HepG2 (cell line): ENCODE measurements around the gene COL4A6. TPM values are rescaled to one million over a fixed set of nuclear protein-coding genes. Genes with fewer than 3 reads are reported as not detected.

Experiments
- ATAC-seq: fragments of 200-7000 bp; cut with Tn5 transposase; 3 replicates; pipeline ENCODE4 v1.9.1; 2020; ENCODE audit warnings: mild to moderate bottlenecking, moderate library complexity
- BruUV-seq: library from RNA; stranded (reverse); fragments of 400-500 nt; replicated peaks from 2 replicates; lab custom pipeline; 2021; lab: Mats Ljungman, UMichigan
- CTCF ChIA-PET: fragments of 300-600 bp; formaldehyde crosslinking; extraction: SDS; loops from one replicate; lab custom pipeline; 2021; ENCODE audit warnings: low total read pairs, inconsistent platforms, low intra/inter-chr PET ratio; lab: Yijun Ruan, JAX
- POLR2A ChIA-PET: fragments of 350-600 bp; sonication (Branson Sonifier 250); formaldehyde crosslinking; loops from one replicate; lab custom pipeline; 2020; ENCODE audit warnings: antibody characterized with exemption, inconsistent platforms; lab: Yijun Ruan, JAX
- DNase-seq: peaks from one replicate; pipeline ENCODE4 v3.0.0-alpha.2; 2015; ENCODE audit warnings: low spot score
- FAIRE-seq: peaks from 3 replicates; lab custom pipeline; 2011; peaks lifted over from hg19 to GRCh38; lab: Jason Lieb, UNC
- H2AFZ ChIP-seq: one replicate; pipeline ENCODE4 v1.6.1; 2011; ENCODE audit warnings: low read length, inconsistent platforms
- H3K27ac ChIP-seq: fragments of 300-600 bp; 3 replicates; pipeline ENCODE4 v1.8.0; 2011; ENCODE audit warnings: mixed run types, mild to moderate bottlenecking, mixed read lengths, low read length, inconsistent platforms; ENCODE audit not compliant: insufficient read depth; ENCODE audit errors: extremely low read length
- H3K27me3 ChIP-seq, 2 experiments: fragments of 200-600 bp in 1 of 2; 2 replicates in 1 of 2; 3 replicates in 1 of 2; pipeline versions ENCODE4 v1.6.0 to v1.8.0; 2011; ENCODE audit warnings: low read length in 2 of 2, mild to moderate bottlenecking in 2 of 2, moderate library complexity in 2 of 2, inconsistent platforms in 1 of 2; ENCODE audit not compliant: insufficient read depth in 2 of 2, control insufficient read depth in 1 of 2
- H3K36me3 ChIP-seq, 2 experiments: fragments of 200-600 bp in 1 of 2; replicated peaks in 1 of 2; 2 replicates in 1 of 2; 3 replicates in 1 of 2; pipeline versions ENCODE4 v1.5.1 to v1.8.0; 2011; ENCODE audit warnings: low read length in 2 of 2, inconsistent platforms in 1 of 2; ENCODE audit not compliant: insufficient read depth in 2 of 2, control insufficient read depth in 1 of 2
- H3K4me1 ChIP-seq: 2 replicates; pipeline ENCODE4 v1.5.1; 2012; ENCODE audit warnings: low read length, inconsistent platforms; ENCODE audit not compliant: insufficient read depth
- H3K4me2 ChIP-seq: 2 replicates; pipeline ENCODE4 v1.6.0; 2011; ENCODE audit warnings: low read depth, low read length, inconsistent platforms
- H3K4me3 ChIP-seq, 3 experiments: fragments of 200-600 bp in 1 of 3; sonication (generic), shearing (Covaris generic) in 1 of 3; replicated peaks in 1 of 3; 2 replicates each; pipeline ENCODE4 v1.5.1; 2011 to 2016; ENCODE audit warnings: low read length in 3 of 3, inconsistent platforms in 2 of 3, low read depth in 2 of 3, mild to moderate bottlenecking in 2 of 3, control low read depth in 1 of 3, mixed read lengths in 1 of 3; ENCODE audit not compliant: insufficient read depth in 1 of 3
- H3K79me2 ChIP-seq: one replicate; pipeline ENCODE4 v1.6.1; 2011; ENCODE audit warnings: low read length, inconsistent platforms; ENCODE audit not compliant: insufficient read depth
- H3K9ac ChIP-seq: 2 replicates; pipeline ENCODE4 v1.6.0; 2011; ENCODE audit warnings: mild to moderate bottlenecking, low read depth, low read length, inconsistent platforms; ENCODE audit not compliant: insufficient read depth
- H3K9me3 ChIP-seq: 2 replicates; pipeline ENCODE4 v1.5.1; 2012; ENCODE audit warnings: mild to moderate bottlenecking, low read length
- H4K20me1 ChIP-seq: 2 replicates; pipeline ENCODE4 v1.6.0; 2011; ENCODE audit warnings: inconsistent platforms, mild to moderate bottlenecking, low read length, moderate library complexity; ENCODE audit not compliant: insufficient read depth
- JUND ChIP-seq: sonication (generic); formaldehyde crosslinking; IDR thresholded peaks from 2 replicates; pipeline ENCODE4 v1.8.0; 2022; ENCODE audit warnings: mild to moderate bottlenecking, missing genetic modification reagents
- ZFAT ChIP-seq: sonication (generic); formaldehyde crosslinking; conservative IDR thresholded peaks from 2 replicates; pipeline ENCODE4 v1.8.1; 2023; ENCODE audit warnings: missing genetic modification reagents, inconsistent platforms
- WGBS: methylation state at CpG from one replicate; pipeline ENCODE4 v1.1.6; 2017; ENCODE audit warnings: low lambda C conversion rate; 5-methylcytosine and 5-hydroxymethylcytosine counted together
- in situ Hi-C: cut with HindIII; loops from 2 replicates; pipeline ENCODE4 v1.10.0; 2017; ENCODE audit warnings: low pct_unique_long_range_greater_than_20kb; ENCODE audit not compliant: extremely low pct_ligation_motif_present
- intact Hi-C: fragments of 100-400 bp; cut with micrococcal nuclease; formaldehyde crosslinking; loops from one replicate; pipeline ENCODE4 v1.10.0; 2022; ENCODE audit not compliant: unreplicated experiment
- polyA plus RNA-seq, 8 experiments: library from polyadenylated mRNA; depleted of rRNA in 3 of 8; stranded (reverse) in 7 of 8; unstranded in 1 of 8; fragments of >200 nt; fragmentation: Illumina TruSeq in 4 of 8; extraction: Trizol in 4 of 8; gene quantifications; 2 replicates each; pipeline versions ENCODE4 v1.2.1 to v1.2.3, GENCODE V29; 2011 to 2016; ENCODE audit warnings: low read depth in 4 of 8, missing spikeins in 1 of 8, mixed read lengths in 1 of 8; ENCODE audit not compliant: insufficient read depth in 1 of 8
- total RNA-seq, 5 experiments: library from RNA; depleted of rRNA; stranded (reverse); fragments of >200 nt; fragmentation: Illumina TruSeq; extraction: Trizol; gene quantifications; 2 replicates each; pipeline ENCODE4 v1.2.3, GENCODE V29; 2016; ENCODE audit warnings: low read depth in 1 of 5
- TF ChIP-seq, protein P1 (sequence below): sonication (generic); formaldehyde crosslinking; IDR thresholded peaks from 2 replicates; pipeline ENCODE4 v1.5.0; 2020; ENCODE audit warnings: mild to moderate bottlenecking, missing genetic modification reagents, borderline replicate concordance

Gene COL4A6
- total and polyA plus RNA-seq, 2 of the 13 experiments (the other 11 are each of a cell fraction or from before 2014, with no cell fraction given) = 4.5 to 8.2 TPM

- FAIRE-seq (no peak), ATAC-seq (no peak), DNase-seq (no peak)
- CTCF ChIA-PET = no interaction called here
- Histone ChIP-seq H3K9ac (no peak overlapping the region), H3K4me2 (peak overlapping the region; percentile 23; the same call in 1 of the 2 replicates), H3K9me3 (no peaks in the 10 kb centered on the region), H4K20me1 (no peaks in the 10 kb centered on the region), H3K4me3 (no peak overlapping the region), H2AFZ (no peak overlapping the region), H3K27ac (no peak overlapping the region), H3K27me3 (no peaks in the 10 kb centered on the region; a peak in 1 of 5 replicates), H3K79me2 (peaks cover 21% of the 10 kb centered on the region), H3K4me1 (peaks cover 21% of the 10 kb centered on the region; the same call in 1 of the 2 replicates), H3K36me3 (no peaks in the 10 kb centered on the region)
- POLR2A ChIA-PET = no interaction called here
- TF ChIP-seq, protein P1, sequence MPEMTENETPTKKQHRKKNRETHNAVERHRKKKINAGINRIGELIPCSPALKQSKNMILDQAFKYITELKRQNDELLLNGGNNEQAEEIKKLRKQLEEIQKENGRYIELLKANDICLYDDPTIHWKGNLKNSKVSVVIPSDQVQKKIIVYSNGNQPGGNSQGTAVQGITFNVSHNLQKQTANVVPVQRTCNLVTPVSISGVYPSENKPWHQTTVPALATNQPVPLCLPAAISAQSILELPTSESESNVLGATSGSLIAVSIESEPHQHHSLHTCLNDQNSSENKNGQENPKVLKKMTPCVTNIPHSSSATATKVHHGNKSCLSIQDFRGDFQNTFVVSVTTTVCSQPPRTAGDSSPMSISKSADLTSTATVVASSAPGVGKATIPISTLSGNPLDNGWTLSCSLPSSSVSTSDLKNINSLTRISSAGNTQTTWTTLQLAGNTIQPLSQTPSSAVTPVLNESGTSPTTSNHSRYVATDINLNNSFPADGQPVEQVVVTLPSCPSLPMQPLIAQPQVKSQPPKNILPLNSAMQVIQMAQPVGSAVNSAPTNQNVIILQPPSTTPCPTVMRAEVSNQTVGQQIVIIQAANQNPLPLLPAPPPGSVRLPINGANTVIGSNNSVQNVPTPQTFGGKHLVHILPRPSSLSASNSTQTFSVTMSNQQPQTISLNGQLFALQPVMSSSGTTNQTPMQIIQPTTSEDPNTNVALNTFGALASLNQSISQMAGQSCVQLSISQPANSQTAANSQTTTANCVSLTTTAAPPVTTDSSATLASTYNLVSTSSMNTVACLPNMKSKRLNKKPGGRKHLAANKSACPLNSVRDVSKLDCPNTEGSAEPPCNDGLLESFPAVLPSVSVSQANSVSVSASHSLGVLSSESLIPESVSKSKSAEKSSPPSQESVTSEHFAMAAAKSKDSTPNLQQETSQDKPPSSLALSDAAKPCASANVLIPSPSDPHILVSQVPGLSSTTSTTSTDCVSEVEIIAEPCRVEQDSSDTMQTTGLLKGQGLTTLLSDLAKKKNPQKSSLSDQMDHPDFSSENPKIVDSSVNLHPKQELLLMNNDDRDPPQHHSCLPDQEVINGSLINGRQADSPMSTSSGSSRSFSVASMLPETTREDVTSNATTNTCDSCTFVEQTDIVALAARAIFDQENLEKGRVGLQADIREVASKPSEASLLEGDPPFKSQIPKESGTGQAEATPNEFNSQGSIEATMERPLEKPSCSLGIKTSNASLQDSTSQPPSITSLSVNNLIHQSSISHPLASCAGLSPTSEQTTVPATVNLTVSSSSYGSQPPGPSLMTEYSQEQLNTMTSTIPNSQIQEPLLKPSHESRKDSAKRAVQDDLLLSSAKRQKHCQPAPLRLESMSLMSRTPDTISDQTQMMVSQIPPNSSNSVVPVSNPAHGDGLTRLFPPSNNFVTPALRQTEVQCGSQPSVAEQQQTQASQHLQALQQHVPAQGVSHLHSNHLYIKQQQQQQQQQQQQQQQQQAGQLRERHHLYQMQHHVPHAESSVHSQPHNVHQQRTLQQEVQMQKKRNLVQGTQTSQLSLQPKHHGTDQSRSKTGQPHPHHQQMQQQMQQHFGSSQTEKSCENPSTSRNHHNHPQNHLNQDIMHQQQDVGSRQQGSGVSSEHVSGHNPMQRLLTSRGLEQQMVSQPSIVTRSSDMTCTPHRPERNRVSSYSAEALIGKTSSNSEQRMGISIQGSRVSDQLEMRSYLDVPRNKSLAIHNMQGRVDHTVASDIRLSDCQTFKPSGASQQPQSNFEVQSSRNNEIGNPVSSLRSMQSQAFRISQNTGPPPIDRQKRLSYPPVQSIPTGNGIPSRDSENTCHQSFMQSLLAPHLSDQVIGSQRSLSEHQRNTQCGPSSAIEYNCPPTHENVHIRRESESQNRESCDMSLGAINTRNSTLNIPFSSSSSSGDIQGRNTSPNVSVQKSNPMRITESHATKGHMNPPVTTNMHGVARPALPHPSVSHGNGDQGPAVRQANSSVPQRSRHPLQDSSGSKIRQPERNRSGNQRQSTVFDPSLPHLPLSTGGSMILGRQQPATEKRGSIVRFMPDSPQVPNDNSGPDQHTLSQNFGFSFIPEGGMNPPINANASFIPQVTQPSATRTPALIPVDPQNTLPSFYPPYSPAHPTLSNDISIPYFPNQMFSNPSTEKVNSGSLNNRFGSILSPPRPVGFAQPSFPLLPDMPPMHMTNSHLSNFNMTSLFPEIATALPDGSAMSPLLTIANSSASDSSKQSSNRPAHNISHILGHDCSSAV = no peak
- TF ChIP-seq JUND (CRISPR knock-in tag) (no peak), ZFAT (no peak)
- intact Hi-C loops (no loop called here), in situ Hi-C loops (no loop called here)
- no TSS peak for BruUV-seq
- WGBS = 60% methylated on average over 2 of the region's 2 CpGs
Measured at GRCh38 chrX:108442901-108443464, 4.8 kb upstream of the COL4A6 start.
